Motor neuron (in vitro differentiated cells): ENCODE data around the gene TNNI3K. TPM values are rescaled to one million over a fixed set of nuclear protein-coding genes. Genes with fewer than 3 reads are reported as not detected.

Source experiments
- ATAC-seq, 8 experiments: fragments of 200-7000 bp; cut with Tn5 transposase; replicated peaks in 6 of 8; 2 replicates each; pipeline ENCODE4 v1.8.0; 2021; ENCODE audit warnings: mild to moderate bottlenecking in 8 of 8, moderate library complexity in 8 of 8
- H3K27ac ChIP-seq, 2 donors: fragments of 250-450 bp; sonication (Bioruptor Pico); 2 replicates each; pipeline ENCODE4 v1.9.0; 2021; ENCODE audit warnings: antibody characterized with exemption in 2 of 2, mild to moderate bottlenecking in 2 of 2, moderate library complexity in 1 of 2
- H3K4me1 ChIP-seq, 2 donors: fragments of 250-450 bp; sonication (Bioruptor Pico); replicated peaks in 1 of 2; 2 replicates each; pipeline ENCODE4 v1.6.1; 2021; ENCODE audit warnings: antibody characterized with exemption in 2 of 2, mild to moderate bottlenecking in 2 of 2, moderate library complexity in 1 of 2
- H3K4me3 ChIP-seq, 5 donors: fragments of 250-450 bp; sonication (Bioruptor Pico); 2 replicates each; pipeline ENCODE4 v1.9.0; 2021; ENCODE audit warnings: antibody characterized with exemption in 5 of 5, mild to moderate bottlenecking in 5 of 5, moderate library complexity in 4 of 5
- WGBS, 10 experiments: fragments of 450-650 bp; shearing (Covaris generic); methylation state at CpG; one replicate each; pipeline ENCODE4 v1.0.0; 2022; 5-methylcytosine and 5-hydroxymethylcytosine counted together
- in situ Hi-C, 9 experiments: fragments of 400-800 bp; cut with MboI; loops; one replicate each; pipeline ENCODE4 v1.15.0; 2021; ENCODE audit warnings: low sequenced_read_pairs in 9 of 9, low pct_unique_long_range_greater_than_20kb in 2 of 9; ENCODE audit not compliant: unreplicated experiment in 9 of 9
- total RNA-seq, 8 experiments: library from RNA; unstranded; fragments of 300-600 nt; gene quantifications; 2 replicates each; pipeline versions ENCODE4 v1.2.3 to v1.2.4, GENCODE V29; 2022

The TNNI3K gene
- total RNA-seq, 8 experiments from 2014 or later, result 0.08 to 5.3 (median 1.6) TPM; not detected in 2

DNA sequence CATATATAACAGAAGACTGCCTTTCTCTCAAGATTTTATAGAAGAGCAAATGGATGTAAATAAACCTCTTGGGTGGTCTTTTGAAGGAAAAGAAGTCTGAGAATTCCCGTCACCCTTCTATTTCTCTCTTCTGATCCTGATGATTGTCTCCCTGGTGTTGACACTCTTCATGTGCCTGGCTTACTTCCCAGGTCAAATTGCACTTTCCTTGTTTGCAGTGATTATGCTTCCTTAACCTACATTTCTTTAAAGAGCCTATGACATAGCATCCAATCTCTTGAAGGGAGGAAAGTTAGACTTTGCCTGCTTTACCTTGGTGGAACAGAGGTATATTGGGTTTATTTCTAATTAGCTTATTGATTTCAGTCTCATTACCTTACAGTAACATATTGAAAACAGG is 197.1 kb downstream of the TNNI3K start:
- ATAC-seq, result no peak
- Histone ChIP-seq H3K4me1 (peaks cover 9 to 15% of the 10 kb centered on the region in 2 donors), H3K4me3 (no peak overlapping the region), H3K27ac (no peak overlapping the region)
- WGBS, 10 experiments, result 0 to 80% (median 13%) methylated on average over 1 of the region's 1 CpG; no CpG with 5 or more reads in 2 of the 10 experiments
- in situ Hi-C loops, result no loop called here

GRCh38 chr1:74434321-74434720 is 199.1 kb downstream of the TNNI3K start:
- no peak overlapping the region for H3K4me3 ChIP-seq
- peaks cover 9 to 14% of the 10 kb centered on the region in 2 donors for H3K4me1 ChIP-seq
- H3K27ac ChIP-seq, result no peak overlapping the region
- in situ Hi-C loops, result no loop called here
- 12 to 100% (median 93%) methylated on average over 1 to 2 of the region's 2 CpGs; no CpG with 5 or more reads in 1 of the 10 experiments for WGBS, 10 experiments
- ATAC-seq, result no peak

- H3K27ac ChIP-seq, result no peak overlapping the region
- in situ Hi-C loops, result no loop called here
- whole genome bisulfite sequencing, 10 experiments, result 0 to 94% (median 57%) methylated on average over 1 of the region's 1 CpG; no CpG with 5 or more reads in 2 of the 10 experiments
- H3K4me1 ChIP-seq, result no peaks in the 10 kb centered on the region
- no peak overlapping the region for H3K4me3 ChIP-seq
- ATAC-seq, result no peak
Observed at GRCh38 chr1:74436078-74436477, 200.9 kb downstream of the TNNI3K start.

DNA sequence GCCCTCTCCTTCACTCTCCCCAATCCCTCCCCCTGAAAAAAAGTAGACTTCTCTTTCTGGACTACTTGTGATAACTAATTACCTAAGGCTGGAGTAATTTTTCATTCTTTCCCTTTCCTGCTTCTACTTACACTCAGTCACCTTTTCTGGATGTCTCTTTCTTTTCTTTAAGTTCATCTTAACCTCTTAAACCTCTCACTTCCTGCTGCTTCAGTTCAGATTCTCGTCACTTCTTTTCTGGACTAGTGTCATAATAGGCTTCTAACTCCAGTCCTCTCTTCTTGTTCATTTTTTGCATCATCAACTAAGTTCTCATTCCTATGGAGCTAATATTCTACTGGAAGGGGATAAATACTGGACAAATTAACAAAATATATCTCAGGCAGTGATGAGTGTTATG is 201.8 kb downstream of the TNNI3K start:
- Histone ChIP-seq H3K4me3 (no peak overlapping the region), H3K4me1 (no peaks in the 10 kb centered on the region), H3K27ac (no peak overlapping the region)
- in situ Hi-C loops, result no loop called here
- no peak for ATAC-seq
- WGBS, 10 experiments, result 0 to 100% (median 96%) methylated on average over 1 of the region's 1 CpG; no CpG with 5 or more reads in 1 of the 10 experiments

GRCh38 chr1:74452035-74452434 is 216.8 kb downstream of the TNNI3K start:
- Histone ChIP-seq H3K4me1 (peaks cover 0 to 12% of the 10 kb centered on the region in 2 donors), H3K4me3 (no peak overlapping the region), H3K27ac (no peak overlapping the region)
- ATAC-seq, result no peak
- 15 to 100% (median 79%) methylated on average over 1 of the region's 1 CpG for WGBS, 10 experiments
- in situ Hi-C loops, result no loop called here

DNA sequence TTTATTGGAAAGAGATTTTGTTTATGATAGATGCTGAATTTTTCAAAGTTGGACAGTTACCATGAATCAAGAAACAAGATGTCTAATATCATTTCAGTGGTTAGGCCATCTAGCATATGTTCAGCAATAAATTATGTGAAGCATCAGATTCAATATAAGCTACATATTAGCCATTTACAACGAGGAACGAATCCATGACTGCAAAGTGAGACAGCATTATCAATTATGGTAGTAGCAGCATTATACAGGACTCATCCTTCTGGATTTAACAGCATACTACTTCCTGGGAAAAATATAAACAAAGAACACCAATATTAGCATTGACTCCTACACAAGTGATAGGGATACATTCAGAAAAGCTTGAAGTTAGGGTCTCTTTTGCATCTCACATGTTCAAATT is 218.1 kb downstream of the TNNI3K start:
- peak in 2 of 8 experiments; percentile 58 to 63 for ATAC-seq
- 0 to 91% (median 42%) methylated on average over 2 of the region's 2 CpGs; no CpG with 5 or more reads in 1 of the 10 experiments for WGBS, 10 experiments
- no peak overlapping the region for H3K4me3 ChIP-seq
- peaks cover 6 to 22% of the 10 kb centered on the region in 2 donors for H3K4me1 ChIP-seq
- in situ Hi-C loops, result no loop called here
- H3K27ac ChIP-seq, result no peak overlapping the region

- in situ Hi-C loops, result no loop called here
- ATAC-seq, result no peak
- H3K4me1 ChIP-seq, result peaks cover 6 to 22% of the 10 kb centered on the region in 2 donors
- no peak overlapping the region for H3K4me3 ChIP-seq
- H3K27ac ChIP-seq, result no peak overlapping the region
Observed at GRCh38 chr1:74455390-74455789, 220.2 kb downstream of the TNNI3K start.

DNA sequence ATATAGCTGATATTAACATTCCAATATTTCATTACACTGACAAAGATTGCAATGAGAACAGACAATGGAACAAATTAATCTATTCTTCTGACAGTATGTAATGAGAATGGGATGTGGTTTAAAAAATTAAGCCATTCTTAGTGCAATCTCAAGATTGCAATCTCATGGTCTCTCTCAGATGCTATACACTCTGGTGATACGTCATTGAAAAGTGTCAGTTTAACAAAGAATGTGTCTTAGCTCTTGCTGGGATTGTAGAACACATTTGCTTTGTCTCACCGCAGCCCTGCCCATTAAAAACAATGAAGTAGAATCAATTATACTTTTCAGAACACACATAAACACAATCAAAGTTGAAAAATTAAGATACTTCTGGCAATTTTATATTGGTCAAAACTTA is 222.1 kb downstream of the TNNI3K start:
- ATAC-seq, result peak in 5 of 8 experiments; percentile 93 to 97 (median 95)
- 22 to 70% (median 45%) methylated on average over 1 to 2 of the region's 2 CpGs; no CpG with 5 or more reads in 1 of the 10 experiments for WGBS, 10 experiments
- Histone ChIP-seq H3K27ac (no peak overlapping the region), H3K4me3 (no peak overlapping the region), H3K4me1 (peaks cover 6 to 22% of the 10 kb centered on the region in 2 donors)
- in situ Hi-C loops, result no loop called here

DNA sequence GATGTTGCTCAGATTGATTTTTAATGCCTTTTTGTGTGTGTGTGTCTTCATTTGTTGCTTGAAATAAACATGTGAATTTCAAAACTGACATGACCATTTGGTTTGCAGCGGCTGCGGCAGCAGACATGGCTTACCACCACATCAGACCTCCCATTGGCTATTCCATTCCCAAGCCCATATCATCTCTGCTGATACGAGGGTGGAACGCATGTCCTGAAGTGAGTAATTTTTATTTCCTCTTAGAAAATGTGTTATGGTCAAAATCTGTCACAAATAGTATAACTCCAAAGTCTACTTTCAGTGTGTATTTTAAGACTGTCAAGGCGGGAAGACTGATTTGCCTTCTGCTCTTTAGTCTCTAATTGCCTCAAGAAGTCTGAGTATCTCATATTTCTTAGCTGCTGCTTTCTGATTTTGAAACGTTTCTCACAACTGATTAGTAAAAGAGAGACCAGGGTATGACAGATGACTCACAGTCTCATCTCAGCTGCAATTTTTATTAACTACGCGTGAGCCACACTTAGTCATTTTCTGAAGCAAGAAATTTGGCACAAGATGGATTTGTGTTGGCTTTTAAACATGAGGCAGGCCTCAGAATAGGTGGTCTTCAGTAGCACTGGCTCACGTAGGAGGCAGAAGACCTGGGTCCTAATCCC is 228.3 kb downstream of the TNNI3K start:
- 27 to 100% (median 68%) methylated on average over 1 to 9 of the region's 9 CpGs; no CpG with 5 or more reads in 1 of the 10 experiments for WGBS, 10 experiments
- in situ Hi-C loops, result no loop called here
- no peak overlapping the region for H3K4me3 ChIP-seq
- H3K27ac ChIP-seq, result no peak overlapping the region
- H3K4me1 ChIP-seq, result peaks cover 10 to 18% of the 10 kb centered on the region in 2 donors
- peak in 7 of 8 experiments; percentile 26 to 95 (median 94) for ATAC-seq

DNA sequence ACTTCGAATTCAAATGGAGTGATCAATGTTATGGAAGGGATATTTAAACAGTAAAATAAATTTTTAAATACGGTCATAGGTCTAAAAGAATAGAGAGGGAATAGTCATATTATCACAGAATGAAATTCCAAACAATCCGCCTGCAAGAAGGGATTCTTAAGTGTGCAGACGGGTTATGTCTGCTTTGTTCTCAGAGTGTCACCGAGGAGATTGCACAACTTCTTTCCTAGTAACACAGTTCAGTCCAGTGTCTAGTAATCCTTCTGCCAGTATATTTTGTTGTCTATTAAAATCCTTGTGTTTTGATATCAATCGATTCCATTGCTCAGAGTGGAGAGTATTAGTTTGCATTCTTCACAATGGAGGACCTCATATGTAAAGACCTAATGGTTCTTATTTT is 228.8 kb downstream of the TNNI3K start:
- in situ Hi-C loops, result no loop called here
- peak in 3 of 8 experiments; percentile 2 to 22 (median 16) for ATAC-seq
- Histone ChIP-seq H3K4me1 (peaks cover 10 to 21% of the 10 kb centered on the region in 2 donors), H3K4me3 (no peak overlapping the region), H3K27ac (no peak overlapping the region)
- 9 to 97% (median 88%) methylated on average over 3 to 6 of the region's 6 CpGs for WGBS, 10 experiments

- no peak for ATAC-seq
- Histone ChIP-seq H3K27ac (no peak overlapping the region), H3K4me3 (no peak overlapping the region), H3K4me1 (peaks cover 10 to 21% of the 10 kb centered on the region in 2 donors)
- WGBS, 10 experiments, result 60 to 100% (median 94%) methylated on average over 2 to 16 of the region's 24 CpGs; no CpG with 5 or more reads in 5 of the 10 experiments
- in situ Hi-C loops, result no loop called here
Observed at GRCh38 chr1:74465193-74465681, 230.1 kb downstream of the TNNI3K start.

DNA sequence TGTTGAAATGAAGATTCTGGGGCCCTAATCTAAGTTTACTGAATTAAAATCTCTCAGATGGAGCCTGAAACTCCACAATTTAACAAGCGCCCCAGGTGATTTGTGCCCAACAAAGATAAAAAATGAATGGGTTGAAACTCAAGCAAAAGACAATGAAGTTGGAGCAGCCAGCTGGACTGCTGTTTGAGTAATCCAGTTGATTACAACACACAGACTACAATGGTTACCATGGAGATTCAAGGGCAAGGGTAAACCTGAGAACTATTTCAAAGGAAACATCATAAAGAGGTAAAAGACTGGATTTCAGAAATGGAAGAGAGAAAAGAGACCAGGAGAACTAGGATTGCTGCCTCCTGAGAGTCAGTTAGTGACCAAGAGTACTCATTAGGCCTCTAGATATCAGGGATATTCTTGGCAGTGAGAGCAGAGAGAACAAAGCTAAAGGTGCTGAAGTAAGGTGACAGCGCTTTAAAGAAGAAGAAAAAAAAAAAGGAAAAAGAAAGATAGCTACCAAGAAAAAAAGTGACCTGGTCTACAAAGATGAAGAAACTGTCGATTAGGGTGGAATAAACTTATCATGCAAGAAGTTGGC is 232.7 kb downstream of the TNNI3K start:
- peak in 1 of 8 experiments; percentile 15 for ATAC-seq
- Histone ChIP-seq H3K27ac (no peak overlapping the region), H3K4me3 (no peak overlapping the region), H3K4me1 (peaks cover 10 to 20% of the 10 kb centered on the region in 2 donors)
- in situ Hi-C loops, result no loop called here
- whole genome bisulfite sequencing, 10 experiments, result 24 to 96% (median 81%) methylated on average over 2 to 3 of the region's 3 CpGs

DNA sequence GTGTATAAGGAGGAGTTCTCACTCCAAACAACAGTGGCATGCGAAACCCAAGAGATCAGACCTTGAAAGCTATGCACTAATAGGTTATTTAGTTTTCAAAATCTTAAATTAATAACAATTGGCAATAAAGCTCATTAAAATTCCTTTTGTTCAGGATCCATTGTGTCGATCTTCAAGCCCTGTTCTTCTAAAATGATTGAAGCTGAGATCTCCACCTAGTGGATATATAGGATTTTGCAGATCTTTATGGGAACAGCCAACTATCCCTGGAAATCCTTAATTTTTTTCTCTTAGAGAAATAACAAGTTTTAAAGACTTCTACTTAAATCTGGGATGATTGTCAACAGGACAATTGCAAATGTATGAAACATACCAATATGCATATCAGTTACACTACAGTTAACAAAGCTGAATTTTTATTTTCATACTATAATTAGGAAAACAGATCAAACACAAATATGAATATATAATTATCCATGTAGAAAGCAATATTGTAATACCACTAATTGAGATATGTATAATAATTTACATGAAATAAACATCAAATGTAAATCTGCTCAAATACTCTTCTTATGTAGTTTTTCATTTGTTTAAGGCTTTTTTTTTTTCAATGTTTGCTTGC is 233.9 kb downstream of the TNNI3K start:
- ATAC-seq, result peak in 3 of 8 experiments; percentile 36 to 58 (median 41)
- Histone ChIP-seq H3K27ac (no peak overlapping the region), H3K4me3 (no peak overlapping the region), H3K4me1 (peaks cover 2 to 13% of the 10 kb centered on the region in 2 donors)
- in situ Hi-C loops, result no loop called here
- WGBS, 10 experiments, result 0 to 30% (median 5%) methylated on average over 1 to 2 of the region's 2 CpGs
